ENCODE results near the gene C1RL.
A peak's percentile ranks its signal among the peaks of the same experiment; 100 is the strongest.

C1RL gene

DNA sequence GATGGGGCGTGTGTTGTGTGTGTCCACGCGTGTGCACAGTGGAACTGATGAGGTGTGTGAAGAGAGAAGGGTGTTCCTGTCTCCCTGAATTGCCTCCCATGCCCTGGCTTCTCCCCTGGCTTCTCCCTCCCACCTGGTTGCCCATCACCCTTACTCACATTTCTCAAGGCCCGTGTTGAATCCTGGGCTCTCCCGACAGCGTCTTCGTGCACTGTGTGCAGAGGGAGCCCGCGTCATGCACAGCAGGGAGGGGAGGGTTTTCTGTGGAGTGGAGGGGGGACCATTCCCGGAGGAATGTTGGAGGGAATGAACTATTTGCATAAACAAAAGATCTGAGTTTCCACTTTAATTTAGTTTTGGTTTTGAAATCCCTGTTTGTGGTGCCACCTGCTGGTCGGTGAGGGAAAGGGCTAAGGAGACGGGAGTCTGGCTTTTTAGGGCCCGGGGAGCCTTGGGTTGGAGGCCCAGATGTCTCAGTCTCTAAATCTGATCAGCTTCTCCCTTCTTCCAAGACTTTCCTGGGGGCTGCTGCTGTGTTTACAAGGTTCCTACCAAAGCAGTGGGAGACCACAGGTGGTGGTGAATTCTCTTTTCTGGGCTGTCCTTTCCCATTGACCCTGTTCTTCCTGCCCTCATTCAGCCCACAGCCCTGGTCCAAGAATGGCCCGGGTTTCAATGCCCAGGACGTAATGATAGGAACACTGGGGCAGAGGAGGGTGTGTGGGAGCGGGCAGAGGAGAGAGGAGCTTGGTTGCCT is 16.6 kb downstream of the C1RL start, which contains the start of gene C1R:
C1R (minus strand) TSS at position 217 of the 757 bp plus-strand sequence; CDS start at position 160, 57 bp downstream.
- DNase-seq (ENCODE audit: low read depth): peak; percentile 48

DNA sequence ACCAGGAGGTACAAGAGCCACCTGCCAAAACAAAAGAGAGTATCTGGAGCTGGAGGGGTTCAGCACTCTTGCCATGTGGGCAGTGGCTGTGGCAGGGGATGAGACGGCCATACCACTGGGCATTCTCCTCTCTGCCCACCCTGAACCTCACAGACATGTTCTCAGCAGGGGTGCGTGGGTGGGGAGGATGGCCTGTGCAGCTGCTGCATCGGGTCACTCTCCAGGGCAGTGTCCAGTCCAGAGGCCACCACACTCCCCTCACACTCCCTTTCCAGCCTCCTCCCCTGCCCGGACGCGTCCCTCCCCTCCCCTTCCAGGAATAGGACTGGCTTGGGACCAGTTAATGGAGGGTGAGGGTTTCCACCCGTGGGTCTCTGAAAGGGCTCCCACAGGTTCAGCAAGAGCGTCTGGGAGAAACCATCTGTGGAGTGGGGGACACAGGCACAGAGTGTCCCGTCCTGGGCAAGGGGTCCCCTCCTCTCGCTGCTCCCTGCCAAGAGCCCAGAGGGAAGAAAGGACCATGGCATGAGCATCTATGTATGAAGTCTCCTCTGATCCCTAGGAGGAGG is 17.3 kb downstream of the C1RL start:
- DNase-seq (ENCODE audit: low read depth): no peak

DNA sequence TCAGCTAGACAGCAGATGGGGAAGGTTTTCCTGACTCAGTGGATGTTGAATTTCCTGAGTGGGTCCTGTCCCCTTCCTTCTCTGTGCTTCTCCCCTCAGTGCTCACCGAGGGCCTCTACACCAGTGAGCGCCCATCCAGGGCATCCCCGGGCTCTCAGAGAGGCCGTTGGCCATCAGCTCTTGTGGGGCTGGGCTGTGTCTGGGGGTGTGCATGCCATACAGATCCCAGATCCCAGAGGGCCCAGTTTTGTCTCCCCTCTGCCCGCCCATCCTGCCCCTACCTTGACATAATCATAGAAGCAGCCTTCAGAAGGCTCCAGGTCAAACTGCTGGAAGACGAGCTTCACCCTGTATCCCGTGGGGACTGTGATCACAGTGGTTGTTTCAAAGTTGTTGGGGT is 17.8 kb downstream of the C1RL start:
- no peak for DNase-seq (ENCODE audit: low read depth)

DNA sequence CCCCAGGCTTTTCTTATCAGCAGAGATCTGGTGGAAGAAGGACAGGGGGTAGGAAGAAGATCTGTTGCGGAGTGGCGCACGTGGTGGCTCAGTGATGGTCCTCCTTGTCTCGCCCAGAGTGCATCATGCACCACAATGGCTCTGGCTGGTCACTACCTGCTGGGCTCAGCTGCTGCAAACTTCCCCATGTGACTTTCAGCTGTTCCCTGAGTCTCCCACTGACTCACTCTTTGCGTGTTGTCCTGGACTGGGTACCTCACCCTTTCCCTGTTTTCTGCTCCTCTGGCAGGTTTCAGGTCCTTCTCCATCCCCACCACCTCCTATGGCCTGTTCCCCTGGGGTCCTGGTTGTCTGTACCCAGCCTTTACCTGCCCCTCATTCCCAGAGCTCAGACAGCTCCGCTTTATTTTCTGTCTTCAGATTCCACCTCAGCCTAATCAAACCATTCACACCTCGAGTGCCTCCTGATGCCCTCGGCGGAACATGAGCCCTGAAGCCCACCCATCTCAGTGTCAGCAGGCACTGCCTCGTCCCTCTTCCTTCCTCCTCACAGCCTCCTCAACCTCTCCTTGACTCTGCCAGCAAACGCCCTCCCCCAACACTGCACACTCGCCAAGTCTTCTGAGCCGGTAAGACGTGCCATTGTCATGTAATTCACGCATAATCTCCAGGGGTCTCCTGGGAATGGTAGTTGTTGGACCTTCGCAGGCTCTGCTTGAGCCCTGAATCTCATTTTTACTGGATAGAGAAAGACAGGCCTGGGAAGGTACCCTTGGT is 18.6 kb downstream of the C1RL start:
- DNase-seq (ENCODE audit: low read depth): no peak

DNA sequence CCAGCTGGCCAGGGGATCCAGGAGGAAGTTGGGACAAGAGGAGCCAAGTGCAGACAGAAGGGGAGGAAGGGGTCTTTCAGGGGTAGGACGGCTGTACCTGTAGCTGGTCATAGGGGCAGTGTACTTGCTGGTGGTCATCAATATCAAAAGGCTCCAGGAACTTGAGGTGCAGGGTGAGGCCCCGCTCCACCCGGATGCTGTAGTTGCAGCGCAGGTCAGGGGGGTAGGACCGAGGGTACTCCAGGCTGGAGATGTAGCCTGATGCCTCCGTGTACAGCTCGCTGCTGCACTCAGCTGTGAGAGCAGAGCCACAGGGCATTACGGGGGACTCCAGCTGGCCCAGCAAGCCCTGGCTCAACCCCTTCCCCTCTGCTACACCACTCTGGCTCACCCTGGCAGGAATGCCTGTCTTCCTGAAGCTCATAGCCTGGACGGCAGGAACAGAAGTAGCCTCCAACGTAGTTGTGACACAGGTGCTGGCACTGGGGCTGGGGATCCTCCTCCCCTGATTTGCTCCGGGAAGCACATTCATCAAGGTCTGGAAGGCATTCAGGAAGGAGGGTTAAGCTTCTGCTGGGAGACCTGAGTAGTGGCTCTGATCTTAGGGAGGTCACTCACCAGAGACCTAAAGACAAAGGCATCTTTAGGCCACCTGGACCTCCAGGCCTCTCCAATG is 19.7 kb downstream of the C1RL start:
- DNase-seq (ENCODE audit: low read depth): no peak

DNA sequence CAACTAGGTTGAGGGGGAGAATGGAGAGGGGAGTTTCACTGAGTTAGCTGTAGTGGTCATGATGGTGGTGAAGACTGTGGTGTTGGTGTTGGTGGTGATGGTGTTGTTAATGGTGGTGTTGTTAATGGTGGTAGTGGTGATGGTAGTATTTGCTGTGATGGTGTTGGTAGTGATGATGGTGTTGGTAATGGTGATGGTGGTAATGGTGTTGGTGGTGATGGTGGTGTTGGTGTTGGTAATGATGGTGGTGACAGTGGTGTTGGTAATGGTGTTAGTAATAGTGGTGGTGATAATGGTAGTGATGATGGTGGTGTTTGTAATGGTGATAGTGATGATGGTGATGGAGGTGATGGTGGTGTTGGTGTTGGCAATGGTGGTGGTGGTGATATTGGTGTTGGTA is 25.9 kb downstream of the C1RL start:
- no peak for DNase-seq (ENCODE audit: low read depth)

DNA sequence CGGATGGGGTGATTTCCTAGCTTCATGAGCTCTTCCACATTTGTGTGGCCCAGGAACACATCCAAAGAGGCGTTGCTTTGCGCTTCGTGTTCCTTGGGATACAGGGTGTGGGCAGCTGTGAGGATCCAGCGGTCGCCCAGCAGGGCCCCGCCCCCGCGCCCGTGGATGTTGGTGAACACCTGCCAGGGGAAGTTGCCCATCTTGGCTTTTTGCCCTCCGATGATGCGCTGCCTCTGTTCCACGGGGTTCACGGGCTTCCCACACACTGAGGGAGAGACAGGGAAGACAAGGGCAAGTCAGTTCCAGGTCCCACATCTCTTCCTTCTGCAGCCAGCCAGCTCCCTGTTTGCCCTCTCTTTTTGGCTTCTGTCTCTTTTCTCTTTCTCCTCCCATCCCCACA is 28.0 kb downstream of the C1RL start:
- DNase-seq (ENCODE audit: low read depth): no peak

DNA sequence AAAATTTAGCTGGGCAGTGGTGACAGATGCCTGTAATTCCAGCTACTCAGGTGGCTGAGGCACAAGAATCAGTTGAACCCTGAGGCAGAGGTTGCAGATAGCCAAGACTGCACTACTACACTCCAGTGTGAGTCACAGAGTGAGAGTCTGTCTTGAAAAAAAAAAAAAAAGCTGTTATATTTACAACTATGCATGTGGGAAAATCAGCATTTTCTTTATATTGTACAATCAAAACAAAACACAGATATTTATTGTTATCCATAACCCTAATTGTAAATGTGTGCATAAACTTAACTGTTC is 29.2 kb downstream of the C1RL start:
- DNase-seq (ENCODE audit: low read depth): no peak

DNA sequence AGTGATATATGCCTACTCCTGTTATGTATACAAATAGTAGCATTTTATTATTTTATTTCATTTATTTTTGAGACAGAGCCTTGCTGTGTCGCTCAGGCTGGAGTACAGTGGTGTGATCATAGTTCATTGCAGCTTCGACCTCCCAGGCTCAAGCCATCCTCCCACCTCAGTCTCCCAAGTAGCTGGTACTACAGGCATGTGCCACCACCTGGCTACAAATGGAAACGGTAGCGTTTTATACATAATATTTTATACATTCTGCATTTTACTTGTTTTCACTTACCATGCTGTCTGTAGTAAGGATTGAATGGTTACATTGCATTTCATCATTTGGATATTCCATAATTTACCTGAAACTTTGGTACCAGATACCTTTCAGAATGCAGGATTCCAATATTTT is 30.9 kb downstream of the C1RL start:
- DNase-seq (ENCODE audit: low read depth): no peak

DNA sequence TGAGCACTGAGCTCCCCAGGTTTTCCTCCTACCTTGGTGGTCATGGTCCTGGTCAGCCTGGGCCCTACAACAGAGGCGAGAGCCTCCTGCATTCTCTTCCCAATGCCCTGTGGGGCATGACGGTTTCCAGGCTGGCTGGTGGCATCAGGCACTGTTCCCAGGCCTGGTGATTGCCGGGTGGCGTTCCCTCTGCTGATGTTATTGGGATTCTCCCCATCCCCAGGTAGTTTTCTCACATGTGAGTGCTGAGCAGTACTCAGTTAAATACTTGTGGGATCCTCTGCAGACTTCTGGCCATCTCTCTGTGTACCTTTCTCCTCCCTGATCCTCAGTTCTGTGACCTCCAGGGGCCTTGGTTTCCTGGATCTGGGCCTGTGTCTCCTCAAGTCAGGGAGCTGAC is 32.5 kb downstream of the C1RL start:
- DNase-seq (ENCODE audit: low read depth): no peak

DNA sequence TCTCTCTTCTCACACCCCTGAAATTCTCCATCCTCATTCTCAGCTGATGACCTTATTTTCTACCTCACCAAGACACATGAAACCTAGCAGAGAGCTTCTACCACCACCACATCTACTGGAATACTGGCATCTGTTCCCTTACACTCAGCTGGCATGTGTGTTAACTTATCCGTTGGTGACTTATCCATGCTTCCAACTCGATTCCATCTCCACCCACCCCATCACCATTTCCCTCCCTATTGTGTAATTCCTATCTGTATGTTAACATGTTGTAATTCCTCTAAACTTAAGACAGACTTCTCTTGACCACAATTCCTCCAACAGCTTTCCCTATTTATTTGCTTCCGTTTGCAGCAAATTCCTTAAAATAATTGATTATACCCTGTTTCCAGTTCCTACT is 33.1 kb downstream of the C1RL start:
- no peak for DNase-seq (ENCODE audit: low read depth)

DNA sequence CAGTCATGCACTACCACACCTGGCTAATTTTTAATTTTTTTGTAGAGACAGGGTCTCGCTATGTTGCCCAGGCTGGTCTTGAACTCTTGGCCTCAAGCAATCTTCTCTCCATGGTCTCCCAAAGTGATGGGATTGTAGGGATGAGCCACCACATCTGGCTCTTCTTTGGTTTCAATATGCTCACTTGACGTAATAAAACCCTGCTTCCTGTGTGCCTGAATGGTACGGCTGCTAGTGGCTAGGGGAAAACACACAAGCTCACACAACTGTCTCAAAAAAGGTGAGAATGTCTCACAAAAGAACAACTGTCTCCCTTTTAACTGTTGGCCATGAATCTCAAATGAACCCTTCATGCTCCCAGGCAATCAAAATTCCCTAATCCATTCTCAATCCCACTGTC is 33.5 kb downstream of the C1RL start:
- DNase-seq (ENCODE audit: low read depth): no peak

DNA sequence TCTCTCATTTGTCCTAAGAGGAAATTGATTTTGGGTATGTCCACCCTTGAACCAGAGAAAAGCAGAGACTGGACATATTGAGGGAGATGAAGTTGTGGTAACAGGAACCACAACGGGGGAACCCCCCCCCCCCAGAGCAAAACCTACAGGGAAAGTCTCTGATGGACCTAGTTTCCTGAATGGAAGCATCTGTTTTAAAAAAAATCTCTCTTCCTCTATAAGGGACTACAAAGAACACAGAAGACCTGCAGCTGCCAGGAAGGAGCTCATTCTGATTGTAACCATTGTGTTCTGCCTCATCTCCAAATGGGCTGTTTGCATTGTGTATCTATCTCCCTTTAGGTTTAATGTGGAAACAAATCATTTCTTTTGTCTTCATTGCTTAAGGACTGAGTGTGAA is 35.1 kb downstream of the C1RL start:
- DNase-seq (ENCODE audit: low read depth): no peak

DNA sequence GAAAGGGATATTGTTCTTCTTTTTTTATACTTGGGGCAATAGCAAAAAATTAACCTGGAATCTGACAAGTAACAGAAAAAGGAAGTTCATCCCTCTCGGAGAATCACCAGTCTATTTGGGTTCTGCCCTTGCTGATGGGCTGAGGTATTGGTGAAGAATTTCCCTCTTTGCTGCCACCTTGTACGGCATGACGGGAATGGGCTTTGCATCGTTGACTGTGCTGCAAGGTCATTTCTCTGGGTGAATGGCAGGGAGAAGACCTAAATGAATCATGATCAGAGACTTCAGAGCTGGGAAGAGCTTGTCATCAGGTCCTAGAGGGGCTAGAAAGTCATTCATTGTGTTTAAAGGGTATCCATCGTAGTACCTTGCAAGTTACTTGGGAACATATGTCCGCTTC is 36.5 kb downstream of the C1RL start:
- no peak for DNase-seq (ENCODE audit: low read depth)

DNA sequence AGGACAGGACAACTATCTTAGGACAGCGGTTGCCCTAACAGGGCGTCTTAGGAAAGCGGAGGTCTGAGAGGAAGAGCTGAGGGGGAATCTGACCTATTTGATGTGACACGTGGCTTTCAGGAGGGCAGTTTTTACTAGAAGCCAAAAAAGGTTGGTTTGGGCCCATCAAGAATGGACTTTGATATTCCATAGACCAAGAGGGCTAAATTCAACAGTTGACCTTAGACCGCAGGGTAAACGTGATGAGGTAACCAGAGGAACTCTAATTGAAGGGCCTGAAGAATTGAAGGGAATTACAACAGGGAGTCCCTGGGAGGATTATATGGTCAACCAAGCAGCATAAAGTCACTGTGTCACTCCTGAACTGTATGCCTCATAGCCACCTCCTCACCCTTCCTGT is 37.0 kb downstream of the C1RL start:
- no peak for DNase-seq (ENCODE audit: low read depth)

DNA sequence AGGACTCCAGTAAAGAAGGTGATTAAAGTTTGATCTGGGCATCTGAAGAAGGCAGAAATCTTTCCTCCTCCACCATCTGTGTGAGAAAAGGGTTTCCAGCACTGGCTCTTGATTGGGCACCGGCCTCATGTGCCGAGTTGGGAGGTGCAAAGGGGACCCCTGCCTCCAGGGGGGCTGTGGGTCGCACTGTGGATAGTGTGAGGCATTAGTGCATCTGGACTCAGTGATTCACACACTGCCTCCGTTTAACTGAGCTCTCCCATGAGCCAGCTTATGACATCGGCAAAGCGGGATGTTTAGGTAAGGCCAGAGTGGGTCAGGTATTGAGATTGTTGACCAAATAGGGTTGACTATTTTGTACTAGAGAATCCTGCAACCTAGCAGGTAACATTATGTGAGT is 39.6 kb downstream of the C1RL start:
- DNase-seq (ENCODE audit: low read depth): no peak

DNA sequence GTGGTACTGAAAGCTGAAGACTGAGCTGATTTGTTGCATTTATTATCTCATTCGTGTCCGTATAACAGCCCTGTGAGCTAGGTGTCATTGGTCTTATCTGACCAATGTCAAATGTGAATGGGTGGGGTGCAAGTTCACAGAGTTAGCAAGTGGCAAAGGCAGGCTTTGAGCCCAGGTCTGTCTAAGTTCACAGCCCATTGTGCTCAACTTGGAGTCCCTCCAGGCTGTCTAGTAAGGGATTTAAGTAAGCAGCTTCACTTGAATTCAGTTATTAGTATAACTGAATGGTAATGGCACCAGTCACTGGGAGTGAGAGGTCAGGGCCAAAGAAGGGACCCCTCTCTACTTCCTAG is 40.0 kb downstream of the C1RL start:
- DNase-seq (ENCODE audit: low read depth): no peak

DNA sequence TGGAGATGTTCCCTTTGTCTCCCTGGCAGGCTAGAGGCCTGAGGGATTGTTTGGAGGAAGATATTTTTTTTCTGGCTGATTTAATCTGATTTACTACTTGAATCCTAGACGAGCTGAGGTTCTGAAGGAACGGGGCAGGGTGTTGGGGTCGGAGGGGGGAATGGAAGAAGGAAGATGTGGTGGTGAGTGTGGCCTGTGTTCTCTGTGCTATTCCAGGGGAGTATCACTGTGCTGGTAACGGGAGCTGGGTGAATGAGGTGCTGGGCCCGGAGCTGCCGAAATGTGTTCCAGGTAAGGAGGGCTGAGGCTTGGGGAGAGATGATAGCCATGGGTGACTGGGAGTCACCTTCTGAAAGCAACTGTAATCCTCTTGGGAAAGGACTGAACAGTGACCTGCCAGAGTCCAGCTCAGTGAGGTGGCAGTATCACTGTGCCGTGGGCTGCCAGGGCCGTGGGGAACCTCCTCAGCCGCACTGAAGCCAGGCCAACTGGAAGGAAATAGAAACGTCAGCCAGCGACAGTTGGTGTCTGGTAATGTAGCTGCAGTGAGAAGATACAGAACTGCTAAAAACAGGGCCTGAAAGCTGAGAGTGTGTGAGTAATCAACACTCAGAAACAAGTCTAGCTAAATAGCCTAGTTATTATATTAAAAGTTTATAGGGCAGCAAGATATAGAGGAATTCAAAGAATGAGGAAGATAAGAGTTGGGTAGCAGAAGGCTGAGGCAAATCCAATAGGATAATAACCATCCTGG is 40.6 kb downstream of the C1RL start:
- no peak for DNase-seq (ENCODE audit: low read depth)

DNA sequence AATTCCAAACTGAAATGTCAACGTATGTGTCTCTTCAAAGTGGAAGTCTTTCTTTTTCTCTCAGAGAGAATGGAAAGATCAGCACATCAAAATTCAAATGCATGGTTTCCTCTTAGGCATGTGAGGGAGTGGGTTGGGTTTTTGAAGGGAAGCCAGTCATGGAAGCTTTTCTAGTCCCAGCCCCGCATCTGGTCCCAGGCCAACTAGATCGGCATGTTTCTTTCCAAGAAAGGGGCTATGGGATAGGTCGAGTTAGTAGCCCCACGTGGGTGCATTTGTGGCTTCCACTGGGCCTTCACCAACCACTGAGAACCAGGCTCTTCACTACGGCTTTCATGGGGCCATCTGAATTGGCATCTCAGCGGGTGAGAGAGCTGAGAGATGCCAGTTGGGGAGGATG is 41.9 kb downstream of the C1RL start:
- DNase-seq (ENCODE audit: low read depth): no peak

DNA sequence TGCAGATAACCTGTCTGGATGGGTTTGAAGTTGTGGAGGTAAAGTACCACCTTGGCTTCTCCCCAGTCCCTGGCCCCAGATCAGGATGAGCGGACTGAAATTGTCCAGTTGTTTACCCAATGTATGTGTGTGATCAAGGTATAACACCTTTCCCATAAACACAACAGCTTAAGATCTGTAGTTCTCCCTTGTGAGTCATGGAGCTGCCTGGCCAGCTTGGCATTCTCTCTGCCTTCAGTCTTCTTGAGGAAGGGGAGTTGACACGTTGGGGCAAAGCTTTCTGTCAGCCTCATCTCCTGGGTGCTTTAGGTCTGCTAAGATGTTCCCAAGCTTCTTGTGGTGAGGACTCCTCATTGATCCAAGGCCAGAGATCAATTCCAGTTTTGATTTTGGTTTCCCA is 42.4 kb downstream of the C1RL start:
- no peak for DNase-seq (ENCODE audit: low read depth)

DNA sequence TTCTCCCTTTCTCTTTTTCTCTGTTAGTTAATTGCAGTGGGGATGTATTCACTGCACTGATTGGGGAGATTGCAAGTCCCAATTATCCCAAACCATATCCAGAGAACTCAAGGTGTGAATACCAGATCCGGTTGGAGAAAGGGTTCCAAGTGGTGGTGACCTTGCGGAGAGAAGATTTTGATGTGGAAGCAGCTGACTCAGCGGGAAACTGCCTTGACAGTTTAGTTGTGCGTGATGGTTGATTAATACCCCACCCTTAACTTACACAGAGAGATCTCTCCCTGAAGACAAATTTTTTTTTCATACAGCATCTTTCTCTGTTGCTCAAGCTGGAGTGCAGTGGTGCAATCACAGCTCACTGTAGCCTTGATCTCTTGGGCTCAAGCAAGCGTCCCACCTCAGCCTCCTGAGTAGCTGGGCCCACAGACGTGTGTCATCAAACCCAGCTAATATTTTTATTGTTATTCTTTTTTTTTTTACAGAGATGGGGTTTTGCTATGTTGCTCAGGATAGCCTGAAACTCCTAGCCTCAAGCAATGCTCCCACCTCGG is 43.9 kb downstream of the C1RL start:
- DNase-seq (ENCODE audit: low read depth): no peak

DNA sequence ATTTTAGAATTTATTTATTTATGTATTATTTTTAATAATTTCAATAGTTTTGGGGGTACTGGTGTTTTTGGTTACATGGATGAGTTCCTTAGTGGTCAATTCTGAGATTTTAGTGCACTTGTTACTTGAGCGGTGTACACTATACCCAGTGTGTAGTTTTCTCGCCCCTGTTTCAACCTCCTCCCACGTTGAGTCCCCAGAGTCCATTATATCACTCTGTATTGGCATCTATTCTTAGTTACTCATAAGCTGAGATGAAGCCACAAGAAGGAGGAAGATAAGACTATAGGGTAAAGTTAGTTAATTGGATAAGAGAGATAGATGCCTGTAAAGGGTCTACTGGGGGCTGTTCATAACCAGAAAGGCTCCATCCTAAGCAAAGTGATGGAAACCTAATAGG is 44.5 kb downstream of the C1RL start:
- DNase-seq (ENCODE audit: low read depth): no peak

Data from GM04503 (cell line).